LHCN-M2 (cell line): ENCODE data around the gene LRRC49. TPM values are rescaled to one million over a fixed set of nuclear protein-coding genes. Genes with fewer than 3 reads are reported as not detected.
"Not testable (repeated sequence)": the region's sequence is repeated elsewhere in the genome, so short reads cannot be mapped to it uniquely, and the experiment has no call there.

Source experiments
- DNase-seq: peaks from one replicate; pipeline ENCODE4 v3.0.0-alpha.2; 2012; ENCODE audit warnings: low read depth
- total RNA-seq: library from RNA; depleted of rRNA; stranded (reverse); fragments of >200 nt; gene quantifications from 2 replicates; pipeline ENCODE4 v1.2.3, GENCODE V29; 2014

LRRC49 gene
- total RNA-seq, 1 experiment from 2014 or later, result 4.9 TPM

- DNase-seq, result no peak
Measured at GRCh38 chr15:70923311-70924080, 30.9 kb downstream of the LRRC49 start.

- not testable (repeated sequence) for DNase-seq
Measured at GRCh38 chr15:70926914-70927313, 34.3 kb downstream of the LRRC49 start.

- DNase-seq, result no peak
Measured at GRCh38 chr15:70931821-70932220, 39.2 kb downstream of the LRRC49 start.

- DNase-seq, result no peak
Measured at GRCh38 chr15:70932397-70932796, 39.8 kb downstream of the LRRC49 start.

- DNase-seq, result no peak
Measured at GRCh38 chr15:70933411-70933810, 40.8 kb downstream of the LRRC49 start.

- no peak for DNase-seq
Measured at GRCh38 chr15:70935631-70936030, 43.0 kb downstream of the LRRC49 start.

- DNase-seq, result no peak
Measured at GRCh38 chr15:70936326-70936725, 43.7 kb downstream of the LRRC49 start.

- DNase-seq, result not testable (repeated sequence)
Measured at GRCh38 chr15:70943285-70943684, 50.7 kb downstream of the LRRC49 start.

GRCh38 chr15:70947351-70948335 lies 55.0 kb downstream of the LRRC49 start:
- DNase-seq, result no peak

GRCh38 chr15:70950953-70951352 lies 58.3 kb downstream of the LRRC49 start:
- DNase-seq, result no peak

- peak; percentile 8 for DNase-seq
Measured at GRCh38 chr15:70954171-70954570, 61.5 kb downstream of the LRRC49 start.

GRCh38 chr15:70954733-70955132 lies 62.1 kb downstream of the LRRC49 start:
- no peak for DNase-seq

GRCh38 chr15:70955151-70955550 lies 62.5 kb downstream of the LRRC49 start:
- peak; percentile 51 for DNase-seq

- DNase-seq, result no peak
Measured at GRCh38 chr15:70956201-70956995, 63.8 kb downstream of the LRRC49 start.

GRCh38 chr15:70962084-70962483 lies 69.5 kb downstream of the LRRC49 start:
- DNase-seq, result no peak

- DNase-seq, result no peak
Measured at GRCh38 chr15:70963199-70963598, 70.6 kb downstream of the LRRC49 start.

GRCh38 chr15:70964058-70964457 lies 71.4 kb downstream of the LRRC49 start:
- DNase-seq, result no peak

- DNase-seq, result no peak
Measured at GRCh38 chr15:70964686-70965085, 72.1 kb downstream of the LRRC49 start.

GRCh38 chr15:70967646-70968045 lies 75.0 kb downstream of the LRRC49 start:
- DNase-seq, result no peak

GRCh38 chr15:70974004-70974832 lies 81.6 kb downstream of the LRRC49 start:
- DNase-seq, result peak; percentile 55

GRCh38 chr15:70976851-70977250 lies 84.2 kb downstream of the LRRC49 start:
- DNase-seq, result peak; percentile 14
